HepG2 (cell line): ENCODE results near the gene ANKUB1. TPM values are rescaled to one million over a fixed set of nuclear protein-coding genes. Genes with fewer than 3 reads are reported as not detected.

Experiments
- CHCHD3 ChIP-seq: sonication (generic); formaldehyde crosslinking; IDR thresholded peaks from 2 replicates; pipeline ENCODE4 v1.8.0; 2022; ENCODE audit warnings: mild to moderate bottlenecking, missing genetic modification reagents, moderate library complexity
- GPN1 ChIP-seq: sonication (generic); formaldehyde crosslinking; IDR thresholded peaks from 2 replicates; pipeline ENCODE4 v1.5.1; 2020; ENCODE audit warnings: missing genetic modification reagents, borderline replicate concordance
- RAD21 ChIP-seq: fragments of 450-650 bp; formaldehyde crosslinking; IDR thresholded peaks from 2 replicates; pipeline ENCODE4 v1.5.0; 2020; ENCODE audit warnings: mild to moderate bottlenecking
- SMC3 ChIP-seq: IDR thresholded peaks from 2 replicates; pipeline ENCODE4 v1.6.1; 2011; ENCODE audit warnings: low read length, improper control_type of control experiment
- TCF12 ChIP-seq, 2 experiments: fragments of 450-650 bp in 1 of 2; sonication (generic) in 1 of 2; formaldehyde crosslinking in 1 of 2; IDR thresholded peaks; 2 replicates each; pipeline versions ENCODE4 v1.6.1 to v1.8.0; 2017 to 2022; ENCODE audit warnings: antibody characterized with exemption in 1 of 2, mild to moderate bottlenecking in 1 of 2, missing genetic modification reagents in 1 of 2, moderate library complexity in 1 of 2
- ZFP36L2 ChIP-seq: sonication (generic); formaldehyde crosslinking; IDR thresholded peaks from 2 replicates; pipeline ENCODE4 v1.4.0; 2020; ENCODE audit warnings: missing genetic modification reagents
- ZNF350 ChIP-seq: sonication (generic); formaldehyde crosslinking; IDR thresholded peaks from 2 replicates; pipeline ENCODE4 v1.4.0; 2020; ENCODE audit warnings: mild to moderate bottlenecking, low read depth, missing genetic modification reagents, borderline replicate concordance
- ZNF563 ChIP-seq: sonication (generic); formaldehyde crosslinking; IDR thresholded peaks from 2 replicates; pipeline ENCODE4 v1.8.0; 2022; ENCODE audit warnings: mild to moderate bottlenecking, moderate library complexity, missing genetic modification reagents
- ZNF768 ChIP-seq: sonication (generic); formaldehyde crosslinking; IDR thresholded peaks from 2 replicates; pipeline ENCODE4 v1.4.0; 2020; ENCODE audit warnings: missing genetic modification reagents
- ZNF788 ChIP-seq: sonication (generic); formaldehyde crosslinking; IDR thresholded peaks from 2 replicates; pipeline ENCODE4 v1.5.0; 2020; ENCODE audit warnings: mild to moderate bottlenecking, missing genetic modification reagents, borderline replicate concordance
- polyA plus RNA-seq, 8 experiments: library from polyadenylated mRNA; depleted of rRNA in 3 of 8; stranded (reverse) in 7 of 8; unstranded in 1 of 8; fragments of >200 nt; fragmentation: Illumina TruSeq in 4 of 8; extraction: Trizol in 4 of 8; gene quantifications; 2 replicates each; pipeline versions ENCODE4 v1.2.1 to v1.2.3, GENCODE V29; 2011 to 2016; ENCODE audit warnings: low read depth in 4 of 8, missing spikeins in 1 of 8, mixed read lengths in 1 of 8; ENCODE audit not compliant: insufficient read depth in 1 of 8
- total RNA-seq, 5 experiments: library from RNA; depleted of rRNA; stranded (reverse); fragments of >200 nt; fragmentation: Illumina TruSeq; extraction: Trizol; gene quantifications; 2 replicates each; pipeline ENCODE4 v1.2.3, GENCODE V29; 2016; ENCODE audit warnings: low read depth in 1 of 5
- TF ChIP-seq, protein P1 (sequence below): IDR thresholded peaks from 2 replicates; pipeline ENCODE4 v1.6.1; 2016; ENCODE audit warnings: mild to moderate bottlenecking, missing biosample characterization, missing genetic modification reagents
- TF ChIP-seq, protein P2 (sequence below): sonication (generic); formaldehyde crosslinking; IDR thresholded peaks from 2 replicates; pipeline ENCODE4 v1.4.0; 2020; ENCODE audit warnings: missing genetic modification reagents, mild to moderate bottlenecking, borderline replicate concordance
- TF ChIP-seq, protein P3 (sequence below), 2 experiments: sonication (generic) in 1 of 2; formaldehyde crosslinking in 1 of 2; IDR thresholded peaks; 2 replicates each; pipeline versions ENCODE4 v1.4.0 to v1.6.1; 2018 to 2020; ENCODE audit warnings: missing genetic modification reagents in 2 of 2, borderline replicate concordance in 1 of 2, low read depth in 1 of 2, mild to moderate bottlenecking in 1 of 2, missing biosample characterization in 1 of 2
- TF ChIP-seq, protein P4 (sequence below): sonication (generic); formaldehyde crosslinking; IDR thresholded peaks from 2 replicates; pipeline ENCODE4 v1.4.0; 2020; ENCODE audit warnings: missing genetic modification reagents
- TF ChIP-seq, protein P5 (sequence below): sonication (generic); formaldehyde crosslinking; IDR thresholded peaks from 2 replicates; pipeline ENCODE4 v1.4.0; 2020; ENCODE audit warnings: mild to moderate bottlenecking, missing genetic modification reagents
- TF ChIP-seq, protein P6 (sequence below): sonication (generic); formaldehyde crosslinking; IDR thresholded peaks from 2 replicates; pipeline ENCODE4 v1.4.0; 2020; ENCODE audit warnings: missing genetic modification reagents, borderline replicate concordance
- TF ChIP-seq, protein P7 (sequence below): sonication (generic); formaldehyde crosslinking; IDR thresholded peaks from 2 replicates; pipeline ENCODE4 v1.4.0; 2020; ENCODE audit warnings: missing genetic modification reagents

Gene ANKUB1
- total and polyA plus RNA-seq, 2 of the 13 experiments (the other 11 are each of a cell fraction or from before 2014, with no cell fraction given) = not detected

DNA sequence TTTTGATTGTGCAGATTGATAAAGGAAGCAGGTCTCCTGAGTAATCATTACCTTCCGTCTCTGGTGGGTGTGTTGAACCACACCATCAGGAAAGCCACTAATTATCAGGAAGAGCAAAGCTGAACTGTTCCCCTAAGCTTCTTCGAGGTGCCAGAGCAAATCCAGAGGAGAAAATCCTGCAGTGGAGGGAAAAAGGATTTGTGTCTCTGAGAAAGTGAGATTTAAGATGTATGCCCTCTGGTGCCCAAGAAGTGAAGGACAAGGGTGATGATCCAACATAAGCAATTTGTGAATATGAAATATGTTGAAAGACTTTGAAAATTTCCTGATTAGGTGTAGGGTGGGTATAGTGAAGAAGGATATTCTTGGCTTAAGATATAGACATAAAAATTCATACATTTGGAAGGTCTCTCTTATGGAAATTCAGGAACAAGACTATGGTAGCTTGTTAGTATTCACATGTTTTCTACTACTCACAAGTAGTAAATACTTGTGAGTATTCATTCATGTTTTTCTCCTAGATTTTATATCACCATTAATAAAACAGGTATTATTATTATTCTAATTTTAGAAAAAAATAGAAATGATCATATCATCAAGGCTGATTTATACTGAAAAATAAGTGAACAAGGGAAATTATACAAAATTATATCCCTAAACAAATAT, 74.8 kb downstream of the ANKUB1 start (continued):
- TF ChIP-seq, protein P1, sequence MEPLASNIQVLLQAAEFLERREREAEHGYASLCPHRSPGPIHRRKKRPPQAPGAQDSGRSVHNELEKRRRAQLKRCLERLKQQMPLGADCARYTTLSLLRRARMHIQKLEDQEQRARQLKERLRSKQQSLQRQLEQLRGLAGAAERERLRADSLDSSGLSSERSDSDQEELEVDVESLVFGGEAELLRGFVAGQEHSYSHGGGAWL (CRISPR knock-in tag) = no peak
- TF ChIP-seq, protein P2, sequence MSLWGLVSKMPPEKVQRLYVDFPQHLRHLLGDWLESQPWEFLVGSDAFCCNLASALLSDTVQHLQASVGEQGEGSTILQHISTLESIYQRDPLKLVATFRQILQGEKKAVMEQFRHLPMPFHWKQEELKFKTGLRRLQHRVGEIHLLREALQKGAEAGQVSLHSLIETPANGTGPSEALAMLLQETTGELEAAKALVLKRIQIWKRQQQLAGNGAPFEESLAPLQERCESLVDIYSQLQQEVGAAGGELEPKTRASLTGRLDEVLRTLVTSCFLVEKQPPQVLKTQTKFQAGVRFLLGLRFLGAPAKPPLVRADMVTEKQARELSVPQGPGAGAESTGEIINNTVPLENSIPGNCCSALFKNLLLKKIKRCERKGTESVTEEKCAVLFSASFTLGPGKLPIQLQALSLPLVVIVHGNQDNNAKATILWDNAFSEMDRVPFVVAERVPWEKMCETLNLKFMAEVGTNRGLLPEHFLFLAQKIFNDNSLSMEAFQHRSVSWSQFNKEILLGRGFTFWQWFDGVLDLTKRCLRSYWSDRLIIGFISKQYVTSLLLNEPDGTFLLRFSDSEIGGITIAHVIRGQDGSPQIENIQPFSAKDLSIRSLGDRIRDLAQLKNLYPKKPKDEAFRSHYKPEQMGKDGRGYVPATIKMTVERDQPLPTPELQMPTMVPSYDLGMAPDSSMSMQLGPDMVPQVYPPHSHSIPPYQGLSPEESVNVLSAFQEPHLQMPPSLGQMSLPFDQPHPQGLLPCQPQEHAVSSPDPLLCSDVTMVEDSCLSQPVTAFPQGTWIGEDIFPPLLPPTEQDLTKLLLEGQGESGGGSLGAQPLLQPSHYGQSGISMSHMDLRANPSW (CRISPR knock-in tag) = no peak
- TF ChIP-seq CHCHD3 (no peak), SMC3 (peak; percentile 91), ZNF788 (CRISPR knock-in tag) (no peak), TCF12 (IDR thresholded peaks at IDR 0.05) (no peak), TCF12 (CRISPR knock-in tag; IDR thresholded peaks at IDR 0.05) (no peak), GPN1 (CRISPR knock-in tag) (no peak), ZNF350 (no peak), ZNF768 (CRISPR knock-in tag) (no peak), ZNF563 (no peak), RAD21 (CRISPR knock-in tag) (peak; percentile 52; the same call in 1 of the 2 replicates), ZFP36L2 (CRISPR knock-in tag) (no peak)
- TF ChIP-seq, protein P3, sequence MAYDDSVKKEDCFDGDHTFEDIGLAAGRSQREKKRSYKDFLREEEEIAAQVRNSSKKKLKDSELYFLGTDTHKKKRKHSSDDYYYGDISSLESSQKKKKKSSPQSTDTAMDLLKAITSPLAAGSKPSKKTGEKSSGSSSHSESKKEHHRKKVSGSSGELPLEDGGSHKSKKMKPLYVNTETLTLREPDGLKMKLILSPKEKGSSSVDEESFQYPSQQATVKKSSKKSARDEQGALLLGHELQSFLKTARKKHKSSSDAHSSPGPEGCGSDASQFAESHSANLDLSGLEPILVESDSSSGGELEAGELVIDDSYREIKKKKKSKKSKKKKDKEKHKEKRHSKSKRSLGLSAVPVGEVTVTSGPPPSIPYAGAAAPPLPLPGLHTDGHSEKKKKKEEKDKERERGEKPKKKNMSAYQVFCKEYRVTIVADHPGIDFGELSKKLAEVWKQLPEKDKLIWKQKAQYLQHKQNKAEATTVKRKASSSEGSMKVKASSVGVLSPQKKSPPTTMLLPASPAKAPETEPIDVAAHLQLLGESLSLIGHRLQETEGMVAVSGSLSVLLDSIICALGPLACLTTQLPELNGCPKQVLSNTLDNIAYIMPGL (CRISPR knock-in tag; IDR thresholded peaks at IDR 0.05; ENCODE audit: borderline replicate concordance in 1 of 2, low read depth in 1 of 2) = 0 out of 4 replicates have a peak, but pooled peaks of 1 of the 2 experiments have one; percentile 30
- TF ChIP-seq, protein P4, sequence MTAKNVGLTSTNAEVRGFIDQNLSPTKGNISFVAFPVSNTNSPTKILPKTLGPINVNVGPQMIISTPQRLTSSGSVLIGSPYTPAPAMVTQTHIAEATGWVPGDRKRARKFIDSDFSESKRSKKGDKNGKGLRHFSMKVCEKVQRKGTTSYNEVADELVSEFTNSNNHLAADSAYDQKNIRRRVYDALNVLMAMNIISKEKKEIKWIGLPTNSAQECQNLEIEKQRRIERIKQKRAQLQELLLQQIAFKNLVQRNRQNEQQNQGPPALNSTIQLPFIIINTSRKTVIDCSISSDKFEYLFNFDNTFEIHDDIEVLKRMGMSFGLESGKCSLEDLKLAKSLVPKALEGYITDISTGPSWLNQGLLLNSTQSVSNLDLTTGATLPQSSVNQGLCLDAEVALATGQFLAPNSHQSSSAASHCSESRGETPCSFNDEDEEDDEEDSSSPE (CRISPR knock-in tag) = 0 out of 2 replicates have a peak, but pooled peaks have one; percentile 46
- TF ChIP-seq, protein P5, sequence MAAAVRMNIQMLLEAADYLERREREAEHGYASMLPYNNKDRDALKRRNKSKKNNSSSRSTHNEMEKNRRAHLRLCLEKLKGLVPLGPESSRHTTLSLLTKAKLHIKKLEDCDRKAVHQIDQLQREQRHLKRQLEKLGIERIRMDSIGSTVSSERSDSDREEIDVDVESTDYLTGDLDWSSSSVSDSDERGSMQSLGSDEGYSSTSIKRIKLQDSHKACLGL (CRISPR knock-in tag) = no peak
- TF ChIP-seq, protein P6, sequence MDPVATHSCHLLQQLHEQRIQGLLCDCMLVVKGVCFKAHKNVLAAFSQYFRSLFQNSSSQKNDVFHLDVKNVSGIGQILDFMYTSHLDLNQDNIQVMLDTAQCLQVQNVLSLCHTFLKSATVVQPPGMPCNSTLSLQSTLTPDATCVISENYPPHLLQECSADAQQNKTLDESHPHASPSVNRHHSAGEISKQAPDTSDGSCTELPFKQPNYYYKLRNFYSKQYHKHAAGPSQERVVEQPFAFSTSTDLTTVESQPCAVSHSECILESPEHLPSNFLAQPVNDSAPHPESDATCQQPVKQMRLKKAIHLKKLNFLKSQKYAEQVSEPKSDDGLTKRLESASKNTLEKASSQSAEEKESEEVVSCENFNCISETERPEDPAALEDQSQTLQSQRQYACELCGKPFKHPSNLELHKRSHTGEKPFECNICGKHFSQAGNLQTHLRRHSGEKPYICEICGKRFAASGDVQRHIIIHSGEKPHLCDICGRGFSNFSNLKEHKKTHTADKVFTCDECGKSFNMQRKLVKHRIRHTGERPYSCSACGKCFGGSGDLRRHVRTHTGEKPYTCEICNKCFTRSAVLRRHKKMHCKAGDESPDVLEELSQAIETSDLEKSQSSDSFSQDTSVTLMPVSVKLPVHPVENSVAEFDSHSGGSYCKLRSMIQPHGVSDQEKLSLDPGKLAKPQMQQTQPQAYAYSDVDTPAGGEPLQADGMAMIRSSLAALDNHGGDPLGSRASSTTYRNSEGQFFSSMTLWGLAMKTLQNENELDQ (CRISPR knock-in tag) = no peak
- TF ChIP-seq, protein P7, sequence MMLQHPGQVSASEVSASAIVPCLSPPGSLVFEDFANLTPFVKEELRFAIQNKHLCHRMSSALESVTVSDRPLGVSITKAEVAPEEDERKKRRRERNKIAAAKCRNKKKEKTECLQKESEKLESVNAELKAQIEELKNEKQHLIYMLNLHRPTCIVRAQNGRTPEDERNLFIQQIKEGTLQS (CRISPR knock-in tag) = no peak
